Germinal center (tissue), 1 donor: ENCODE measurements around the gene RELL2.

Source experiments
- DNase-seq: peaks from one replicate; pipeline ENCODE4 v3.0.0; 2012; ENCODE audit warnings: mixed read lengths, low spot score

Gene RELL2

GRCh38 chr5:141649972-141650371, 13.2 kb downstream of the RELL2 start:
- DNase-seq = no peak

- peak; percentile 97 for DNase-seq
These were observed 14.3 kb downstream of the RELL2 start, which contains the start of gene FCHSD1 for GRCh38 chr5:141650851-141651727. Gene FCHSD1 (minus strand): TSS chr5:141651418. CDS start chr5:141651368, 50 bp downstream.

DNA sequence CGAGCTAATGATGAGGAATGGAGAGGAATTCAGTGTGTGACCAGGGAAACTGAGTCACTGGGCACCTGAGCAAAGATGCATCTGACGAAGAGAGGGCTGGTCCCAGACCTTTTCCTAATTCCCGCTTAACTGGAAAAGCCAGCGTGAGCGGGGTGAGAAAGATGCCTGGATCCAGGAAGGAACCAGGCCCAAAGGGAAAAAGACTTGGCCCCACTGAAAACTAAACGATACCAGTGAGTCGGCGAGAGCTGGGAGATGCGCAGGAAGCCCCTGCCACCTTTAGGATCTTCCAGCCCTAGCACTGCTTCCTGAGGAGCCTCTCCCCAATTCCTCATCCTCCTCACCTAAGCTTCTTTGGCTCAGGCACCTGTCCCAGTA, 14.9 kb downstream of the RELL2 start:
- DNase-seq = no peak

GRCh38 chr5:141654298-141654697, 17.5 kb downstream of the RELL2 start:
- no peak for DNase-seq

- no peak for DNase-seq
These were observed 18.2 kb downstream of the RELL2 start for GRCh38 chr5:141655020-141655419.

DNA sequence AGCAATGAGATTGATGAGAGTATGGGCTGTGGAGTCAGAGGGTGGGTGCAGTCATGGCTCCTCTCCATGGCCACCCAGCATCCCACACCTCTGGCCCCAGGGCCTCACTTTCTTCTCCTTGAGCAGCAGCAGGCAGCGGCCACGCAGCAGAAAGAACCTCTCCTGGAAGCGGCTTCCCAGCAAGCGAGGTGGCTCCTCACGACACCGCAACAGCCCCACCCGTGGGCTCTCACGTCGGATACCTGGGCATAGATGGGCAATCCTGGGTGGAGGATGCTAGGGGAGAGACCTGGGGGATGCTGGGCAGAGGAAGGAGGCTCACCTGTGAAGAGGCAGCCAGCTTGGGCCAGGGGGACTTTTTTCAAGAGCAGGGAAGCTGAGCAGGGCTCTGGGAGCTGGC, 19.6 kb downstream of the RELL2 start:
- no peak for DNase-seq

GRCh38 chr5:141657404-141657803, 20.6 kb downstream of the RELL2 start:
- no peak for DNase-seq

- DNase-seq = no peak
These were observed 21.2 kb downstream of the RELL2 start for GRCh38 chr5:141657937-141658545.

DNA sequence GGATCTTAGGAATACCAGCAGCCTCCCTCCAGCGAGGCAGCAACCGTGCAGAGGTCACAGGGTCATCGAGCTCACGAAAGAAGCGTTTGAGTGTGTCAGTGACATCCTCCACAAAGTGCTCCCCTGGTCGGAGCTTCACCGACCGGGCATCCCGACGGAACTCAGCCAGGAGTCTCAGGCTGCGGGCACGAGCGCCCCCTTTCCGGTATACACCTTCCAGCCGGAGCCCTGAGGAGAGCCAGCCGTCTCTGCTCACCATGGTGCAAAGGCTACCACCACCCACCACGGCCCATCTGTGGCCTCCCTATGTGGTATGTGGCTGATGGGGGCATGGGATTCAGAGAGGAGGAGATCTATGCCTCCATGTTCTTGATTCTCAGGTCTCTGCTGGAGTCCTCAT, 25.2 kb downstream of the RELL2 start:
- DNase-seq = no peak

DNA sequence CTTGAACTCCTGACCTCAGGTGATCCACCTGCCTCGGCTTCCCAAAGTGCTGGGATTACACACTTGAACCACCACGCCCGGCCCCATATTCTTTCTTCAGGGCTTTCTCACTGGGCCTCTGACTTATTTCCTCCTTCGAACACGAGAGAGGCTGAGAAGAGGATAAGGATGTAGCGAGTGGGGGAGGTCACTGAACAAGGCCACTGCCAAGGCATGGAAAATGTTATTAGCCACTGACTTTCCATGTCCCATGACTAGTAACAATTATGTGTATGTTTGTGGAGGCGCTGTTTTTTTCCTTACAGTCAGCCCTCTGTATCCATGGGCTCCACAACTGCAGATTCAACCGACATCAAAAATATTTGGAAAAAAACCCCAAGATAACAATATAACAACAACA, 26.7 kb downstream of the RELL2 start:
- DNase-seq = no peak

- DNase-seq = peak; percentile 83
These were observed 28.1 kb downstream of the RELL2 start for GRCh38 chr5:141664733-141665461.

GRCh38 chr5:141665995-141666940, 29.5 kb downstream of the RELL2 start:
- DNase-seq = no peak

DNA sequence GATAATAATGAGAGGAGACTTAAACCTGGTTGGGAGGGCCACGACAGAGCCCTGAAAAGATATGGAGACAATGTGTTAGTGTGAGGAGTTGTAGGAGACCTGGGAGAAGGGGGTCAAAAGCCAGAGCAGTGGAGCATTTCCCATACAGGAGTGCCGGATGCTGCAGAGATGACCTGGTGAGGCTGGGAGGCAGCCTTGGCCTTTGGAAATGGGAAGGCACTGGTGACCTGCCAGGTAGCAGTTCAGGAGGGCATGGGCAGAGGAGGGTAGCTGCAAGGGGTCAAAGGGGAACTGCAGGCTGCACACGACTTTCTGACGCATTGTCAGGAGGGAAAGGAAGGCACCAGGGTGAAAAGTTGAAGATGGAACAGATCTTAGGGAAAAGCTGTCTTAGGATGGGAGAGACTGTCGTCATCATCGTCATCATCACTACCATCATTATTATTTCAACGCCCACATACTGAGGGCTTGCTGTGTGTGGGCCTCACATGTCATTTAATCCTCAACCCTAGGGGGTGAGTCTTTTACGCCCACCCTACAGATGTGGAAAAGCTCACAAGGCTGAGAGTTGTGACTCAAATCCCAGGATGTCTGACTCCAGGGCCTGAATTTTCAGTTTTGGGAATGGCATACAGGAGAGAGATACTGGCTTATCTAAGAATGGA, 31.9 kb downstream of the RELL2 start:
- DNase-seq = no peak

DNA sequence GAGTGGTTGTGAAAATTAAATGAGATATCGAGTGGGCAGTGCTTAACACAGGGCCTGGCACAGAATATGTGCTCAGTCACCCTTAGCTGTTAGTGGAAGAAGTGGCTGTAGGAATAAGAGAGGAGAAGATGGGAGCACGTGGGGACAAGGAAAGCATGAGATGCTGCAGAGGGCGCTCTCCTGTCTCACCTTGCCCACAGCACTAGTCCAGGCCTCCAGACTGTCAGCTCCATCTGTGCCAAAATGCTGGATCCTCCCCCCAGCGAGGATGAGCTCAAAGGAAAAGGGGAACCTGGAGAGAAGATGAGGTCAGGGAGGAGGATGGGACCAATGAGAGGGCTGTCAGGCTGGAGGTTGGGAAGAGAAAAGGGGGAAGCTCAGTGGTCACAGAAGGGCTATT, 32.7 kb downstream of the RELL2 start:
- DNase-seq = no peak

DNA sequence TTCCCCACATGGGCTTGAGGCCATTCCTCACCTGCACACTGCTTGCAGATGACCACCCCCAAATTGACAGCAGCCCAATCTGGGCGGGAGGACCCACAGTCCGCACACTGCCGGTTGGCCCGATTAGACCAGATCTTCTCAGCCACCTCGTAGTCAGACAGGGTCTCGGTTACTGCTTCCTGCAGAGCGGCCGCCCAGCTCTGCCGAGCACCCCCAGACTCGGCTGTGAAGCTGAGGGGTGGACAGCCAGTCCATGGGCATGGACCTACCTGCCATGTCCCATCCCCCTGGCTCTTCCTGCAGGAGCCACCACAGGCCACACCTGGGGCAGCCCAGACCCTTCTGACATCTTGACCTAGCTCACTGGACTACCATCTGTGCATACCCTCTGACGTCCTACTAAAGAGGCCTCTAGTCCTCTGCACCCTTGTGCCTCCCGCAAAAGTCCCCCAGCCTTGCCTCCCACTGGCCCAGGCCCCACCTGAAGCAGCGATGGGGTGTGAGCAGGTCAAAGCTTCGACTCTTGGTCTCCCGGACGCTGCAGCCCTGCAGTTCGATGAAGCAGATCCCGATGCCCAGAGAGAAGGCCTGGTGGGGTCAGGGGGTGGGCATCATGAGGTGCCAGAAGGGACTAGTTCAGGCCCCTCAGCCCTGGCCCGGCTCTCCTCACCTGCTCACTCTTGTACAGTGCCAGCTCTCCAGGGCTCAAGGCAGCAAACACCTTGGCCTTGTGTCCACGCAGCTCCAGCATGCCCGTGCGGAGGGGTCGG, 35.5 kb downstream of the RELL2 start:
- DNase-seq = no peak

- DNase-seq = no peak
These were observed 36.3 kb downstream of the RELL2 start for GRCh38 chr5:141672841-141673813.

- no peak for DNase-seq
These were observed 38.0 kb downstream of the RELL2 start for GRCh38 chr5:141674747-141675146.

DNA sequence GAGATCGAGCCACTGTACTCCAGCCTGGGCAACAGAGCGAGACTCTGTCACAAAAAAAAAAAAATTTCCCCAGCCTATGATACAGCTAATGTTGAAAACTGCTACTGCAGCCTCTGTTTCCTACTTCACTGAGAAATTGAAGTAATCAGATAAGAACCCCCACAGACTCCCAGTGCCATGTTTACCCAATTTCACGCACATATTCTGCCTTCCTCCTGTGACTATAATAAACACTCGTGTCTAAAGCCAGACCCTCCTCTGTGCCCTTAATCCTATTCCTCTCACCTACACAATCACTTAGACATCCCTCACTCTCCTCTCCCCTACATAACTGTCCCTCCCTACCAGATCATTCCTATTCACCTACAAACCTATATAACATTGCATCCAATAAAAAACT, 38.9 kb downstream of the RELL2 start:
- DNase-seq = no peak

DNA sequence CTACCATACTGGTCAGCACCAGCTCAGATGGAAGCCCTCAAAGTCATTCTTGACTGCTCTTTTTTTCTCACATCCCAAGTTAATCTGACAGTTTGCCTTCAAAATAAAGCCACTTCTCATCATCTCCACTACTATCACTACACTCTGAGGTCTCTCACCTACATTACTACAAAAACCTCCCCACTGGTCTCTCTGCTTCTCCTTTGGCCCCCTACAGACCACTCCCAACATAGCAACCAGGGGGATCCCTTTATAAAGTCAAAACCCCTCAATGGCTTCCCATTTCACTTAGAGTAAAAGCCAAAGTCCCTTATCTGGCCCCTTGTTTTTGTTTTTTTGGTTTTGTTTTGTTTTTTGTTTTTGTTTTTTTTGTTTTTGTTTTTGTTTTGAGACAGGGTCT, 40.6 kb downstream of the RELL2 start:
- DNase-seq = no peak
